HCT116 (cell line): ENCODE data around the gene SAYSD1. TPM values are rescaled to one million over a fixed set of nuclear protein-coding genes. Genes with fewer than 3 reads are reported as not detected.

Experiments
- ATAC-seq: fragments of 200-7000 bp; cut with Tn5 transposase; 2 replicates; pipeline ENCODE4 v1.9.1; 2020; ENCODE audit warnings: mild to moderate bottlenecking, moderate library complexity
- BruUV-seq: library from RNA; stranded (reverse); fragments of 400-500 nt; replicated peaks from 2 replicates; lab custom pipeline; 2021; lab: Mats Ljungman, UMichigan
- CTCF ChIA-PET: fragments of 300-600 bp; sonication (Branson Sonifier 250); formaldehyde crosslinking; loops from one replicate; lab custom pipeline; 2021; ENCODE audit warnings: antibody characterized with exemption; lab: Charles Lee
- POLR2A ChIA-PET: fragments of 300-600, 350-600 bp; sonication (Branson Sonifier 250); formaldehyde crosslinking; loops from one replicate; lab custom pipeline; 2021; ENCODE audit warnings: antibody characterized with exemption; lab: Charles Lee
- RAD21 ChIA-PET, 2 experiments: fragments of 300-600 bp; sonication (Branson Sonifier 250); formaldehyde crosslinking; loops; one replicate each; lab custom pipeline; 2023; ENCODE audit warnings: low total read pairs in 2 of 2; ENCODE audit not compliant: uncharacterized antibody in 2 of 2, unreplicated experiment in 2 of 2, low non-redundant PET in 1 of 2; lab: Charles Lee
- DNase-seq: peaks from one replicate; pipeline ENCODE4 v3.0.0-alpha.2; 2010; ENCODE audit warnings: low read depth, low spot score
- H2AFZ ChIP-seq: fragments of 200-600 bp; shearing (Covaris generic), sonication (generic); 2 replicates; pipeline ENCODE4 v1.6.1; 2017; ENCODE audit warnings: low read depth, mixed run types, mixed read lengths, antibody characterized with exemption, low read length; ENCODE audit not compliant: poor library complexity, severe bottlenecking
- H3K27ac ChIP-seq: 2 replicates; pipeline ENCODE4 v1.5.1; 2012; ENCODE audit warnings: low read depth, low read length
- H3K27me3 ChIP-seq: fragments of 200-600 bp; sonication (generic); 2 replicates; pipeline ENCODE4 v1.6.1; 2016; ENCODE audit warnings: mixed run types, low read length, mixed read lengths; ENCODE audit not compliant: insufficient read depth
- H3K36me3 ChIP-seq, 2 experiments: fragments of 200-500 bp in 1 of 2; fragments of 200-600 bp in 1 of 2; sonication (Bioruptor generic) in 1 of 2; sonication (generic) in 1 of 2; 2 replicates each; pipeline versions ENCODE4 v1.5.1 to v1.6.1; 2014 to 2016; ENCODE audit warnings: low read length in 2 of 2, inconsistent platforms in 1 of 2, mixed read lengths in 1 of 2, mixed run types in 1 of 2; ENCODE audit not compliant: insufficient read depth in 2 of 2, control insufficient read depth in 1 of 2
- H3K4me1 ChIP-seq, 2 experiments: fragments of 200-600 bp in 1 of 2; sonication (generic) in 1 of 2; 2 replicates each; pipeline versions ENCODE4 v1.5.1 to v1.6.1; 2012 to 2017; ENCODE audit warnings: low read length in 2 of 2, inconsistent platforms in 1 of 2, mild to moderate bottlenecking in 1 of 2, mixed read lengths in 1 of 2, mixed run types in 1 of 2, moderate library complexity in 1 of 2; ENCODE audit not compliant: insufficient read depth in 2 of 2, control insufficient read depth in 1 of 2
- H3K4me2 ChIP-seq: fragments of 200-600 bp; sonication (generic); 2 replicates; pipeline ENCODE4 v1.6.1; 2017; ENCODE audit warnings: mixed run types, low read length, mixed read lengths
- H3K4me3 ChIP-seq, 2 experiments: fragments of 200-600 bp in 1 of 2; sonication (generic) in 1 of 2; replicated peaks in 1 of 2; 2 replicates each; pipeline ENCODE4 v1.5.1; 2011 to 2016; ENCODE audit warnings: low read length in 2 of 2, control low read depth in 1 of 2, low read depth in 1 of 2, mild to moderate bottlenecking in 1 of 2, mixed read lengths in 1 of 2, mixed run types in 1 of 2
- H3K79me2 ChIP-seq: fragments of 200-600 bp; sonication (generic); 2 replicates; pipeline ENCODE4 v1.6.1; 2017; ENCODE audit warnings: mild to moderate bottlenecking, mixed run types, low read length, moderate library complexity, mixed read lengths; ENCODE audit not compliant: insufficient read depth
- H3K9ac ChIP-seq: fragments of 200-600 bp; sonication (generic); 2 replicates; pipeline ENCODE4 v1.6.1; 2016; ENCODE audit warnings: low read length, mixed read lengths
- H3K9me2 ChIP-seq: fragments of 200-600 bp; sonication (generic), shearing (Covaris generic); 2 replicates; pipeline ENCODE4 v1.6.1; 2017; ENCODE audit warnings: mixed run types, mild to moderate bottlenecking, moderate library complexity; ENCODE audit not compliant: insufficient read depth
- H3K9me3 ChIP-seq, 2 experiments: fragments of 200-500 bp in 1 of 2; fragments of 200-600 bp in 1 of 2; sonication (Bioruptor generic) in 1 of 2; sonication (generic) in 1 of 2; 2 replicates each; pipeline ENCODE4 v1.6.1; 2014 to 2017; ENCODE audit warnings: low read length in 2 of 2, mixed read lengths in 2 of 2, inconsistent platforms in 1 of 2, low read depth in 1 of 2, mild to moderate bottlenecking in 1 of 2, mixed run types in 1 of 2, moderate library complexity in 1 of 2; ENCODE audit not compliant: control insufficient read depth in 1 of 2, insufficient read depth in 1 of 2
- H4K20me1 ChIP-seq: fragments of 200-600 bp; sonication (generic), shearing (Covaris generic); 2 replicates; pipeline ENCODE4 v1.6.1; 2017; ENCODE audit warnings: mixed run types, mild to moderate bottlenecking, moderate library complexity; ENCODE audit not compliant: insufficient read depth
- ATF3 ChIP-seq: IDR thresholded peaks from 2 replicates; pipeline ENCODE4 v1.6.1; 2012
- CEBPB ChIP-seq: IDR thresholded peaks from 2 replicates; pipeline ENCODE4 v1.6.1; 2012; ENCODE audit warnings: low read depth
- EGR1 ChIP-seq: IDR thresholded peaks from 2 replicates; pipeline ENCODE4 v1.6.1; 2012; ENCODE audit warnings: low read depth
- EZH2phosphoT487 ChIP-seq: fragments of 200-600 bp; IDR thresholded peaks from 2 replicates; pipeline ENCODE4 v1.6.1; 2018; ENCODE audit warnings: antibody characterized with exemption, borderline replicate concordance
- FOSL1 ChIP-seq: IDR thresholded peaks from 2 replicates; pipeline ENCODE4 v1.6.1; 2012; ENCODE audit warnings: low read depth
- JUND ChIP-seq: IDR thresholded peaks from 2 replicates; pipeline ENCODE4 v1.6.1; 2012
- MAX ChIP-seq: IDR thresholded peaks from 2 replicates; pipeline ENCODE4 v1.6.1; 2012
- POLR2AphosphoS5 ChIP-seq: IDR thresholded peaks from 2 replicates; pipeline ENCODE4 v1.6.1; 2011; ENCODE audit warnings: mild to moderate bottlenecking, low read depth, low read length, moderate library complexity
- RAD21 ChIP-seq: IDR thresholded peaks from 2 replicates; pipeline ENCODE4 v1.6.1; 2012; ENCODE audit warnings: low read depth, mild to moderate bottlenecking
- REST ChIP-seq: IDR thresholded peaks from 2 replicates; pipeline ENCODE4 v1.6.1; 2012; ENCODE audit warnings: low read depth
- SRF ChIP-seq: IDR thresholded peaks from 2 replicates; pipeline ENCODE4 v1.6.1; 2012; ENCODE audit warnings: low read depth
- YY1 ChIP-seq: IDR thresholded peaks from 2 replicates; pipeline ENCODE4 v1.6.1; 2011; ENCODE audit warnings: low read length, low read depth, moderate library complexity, mild to moderate bottlenecking; ENCODE audit not compliant: insufficient replicate concordance; ENCODE audit errors: extremely low read depth
- ZFX ChIP-seq: fragments of 450-650 bp; IDR thresholded peaks from 2 replicates; pipeline ENCODE4 v1.6.1; 2017
- ZNF274 ChIP-seq: fragments of 200-500 bp; sonication (Bioruptor generic); IDR thresholded peaks from 2 replicates; pipeline ENCODE4 v1.6.1; 2014; ENCODE audit warnings: mild to moderate bottlenecking, low read depth, low read length, inconsistent platforms
- intact Hi-C: fragments of 100-400 bp; cut with micrococcal nuclease; formaldehyde crosslinking; loops from 2 replicates; pipeline ENCODE4 v1.10.0; 2022
- total RNA-seq: library from RNA; stranded (reverse); gene quantifications from one replicate; pipeline ENCODE4 v1.2.1, GENCODE V29; 2021; ENCODE audit not compliant: unreplicated experiment

SAYSD1 gene
- total RNA-seq, 1 experiment from 2014 or later = 10.1 TPM

GRCh38 chr6:39058471-39059147, 56.4 kb downstream of the SAYSD1 start:
- Histone ChIP-seq H3K9me2 (no peaks in the 10 kb centered on the region), H2AFZ (no peak overlapping the region), H3K4me2 (no peak overlapping the region), H3K4me1 (no peaks in the 10 kb centered on the region), H4K20me1 (no peaks in the 10 kb centered on the region), H3K9me3 (no peaks in the 10 kb centered on the region), H3K36me3 (no peaks in the 10 kb centered on the region), H3K79me2 (no peaks in the 10 kb centered on the region), H3K4me3 (no peak overlapping the region), H3K9ac (no peak overlapping the region), H3K27ac (no peak overlapping the region), H3K27me3 (peaks cover 16% of the 10 kb centered on the region)
- DNase-seq = no peak
- intact Hi-C loops = no loop called here
- POLR2A ChIA-PET = no interaction called here
- RAD21 ChIA-PET = no interaction called here
- no peak for ATAC-seq
- TF ChIP-seq EZH2phosphoT487 = no peak
- no peak for TF ChIP-seq FOSL1
- TF ChIP-seq JUND = no peak
- no peak for TF ChIP-seq EGR1
- no peak for TF ChIP-seq POLR2AphosphoS5
- no peak for TF ChIP-seq RAD21
- no peak for TF ChIP-seq MAX
- TF ChIP-seq ZFX = no peak
- TF ChIP-seq SRF = no peak
- no peak for TF ChIP-seq ATF3
- no peak for TF ChIP-seq YY1
- no peak for TF ChIP-seq ZNF274
- no peak for TF ChIP-seq REST
- no peak for TF ChIP-seq CEBPB
- BruUV-seq = no TSS peak
- CTCF ChIA-PET = no interaction called here
